Activated CD4-positive, alpha-beta T cell treated with anti-CD3 and anti-CD28 coated beads for 24 hours (primary cell): ENCODE data around the gene TEKT1.
A peak's percentile ranks its signal among the peaks of the same experiment; 100 is the strongest.
"Not testable (repeated sequence)": the region's sequence is repeated elsewhere in the genome, so short reads cannot be mapped to it uniquely, and the experiment has no call there.

Experiments
- DNase-seq, 2 donors: peaks; one replicate each; pipeline ENCODE4 v3.0.0-alpha.2; 2020; ENCODE audit warnings: low read depth in 2 of 2

TEKT1 gene

DNA sequence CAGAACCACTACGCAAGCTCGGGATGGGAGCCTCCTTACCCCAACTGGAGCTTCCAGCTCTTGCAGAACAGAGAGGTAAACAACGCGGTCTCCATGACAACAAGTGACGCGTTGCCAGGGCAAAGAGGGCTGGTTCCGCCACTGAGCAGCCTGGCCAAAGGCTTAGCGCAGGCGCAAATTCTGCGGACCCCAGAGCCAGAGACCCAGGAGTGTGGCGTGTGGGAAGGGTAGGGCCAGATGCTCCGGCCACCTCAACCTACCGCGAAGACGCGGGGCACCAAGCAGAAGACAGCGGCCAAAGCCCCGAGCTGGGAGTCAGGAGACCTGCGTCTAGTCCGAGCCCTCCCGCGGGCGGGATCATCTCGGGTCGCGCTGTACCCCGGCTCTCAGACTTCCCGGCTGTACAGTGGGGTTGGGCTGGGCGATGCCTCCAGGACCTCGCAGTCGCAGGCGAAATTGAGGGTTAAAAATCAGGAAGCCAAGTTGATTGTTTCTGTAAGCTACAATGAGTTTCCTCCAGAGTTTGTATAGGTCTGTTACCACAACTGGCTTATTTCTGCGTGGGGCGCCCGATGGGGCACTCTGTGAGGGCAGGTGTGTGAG, at the start of gene TEKT1:
Gene TEKT1, minus strand, starts transcription at position 69 of the 603 bp plus-strand sequence. CDS start 1,353 bp downstream, outside the sequence.
- peak; percentile 32 to 50 for DNase-seq

- DNase-seq = not testable (repeated sequence)
Observed at GRCh38 chr17:6879221-6879975, 47.9 kb upstream of the TEKT1 start.

- DNase-seq = not testable (repeated sequence)
Observed at GRCh38 chr17:6875276-6875675, 43.7 kb upstream of the TEKT1 start.

GRCh38 chr17:6872936-6873335, 41.4 kb upstream of the TEKT1 start:
- DNase-seq = no peak

GRCh38 chr17:6870841-6871240, 39.3 kb upstream of the TEKT1 start:
- no peak for DNase-seq

DNA sequence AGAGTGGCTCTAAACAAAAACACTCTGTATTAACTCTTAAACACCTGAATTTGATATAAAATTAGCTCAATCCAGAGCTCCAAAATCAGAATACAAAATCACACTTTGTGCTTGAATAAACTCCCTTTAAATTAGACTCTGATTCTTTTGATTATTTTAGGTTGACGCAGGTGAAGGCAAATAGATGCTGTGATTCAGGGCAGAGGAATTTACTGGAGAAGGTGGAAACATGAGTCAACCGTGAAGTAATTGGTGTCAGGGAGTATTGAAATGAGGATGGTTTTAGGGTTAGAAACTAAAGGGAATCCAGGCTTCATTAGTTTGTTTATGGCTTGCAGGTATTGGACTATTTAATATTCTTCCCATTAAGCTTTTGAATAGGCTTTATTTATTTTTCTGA, 37.1 kb upstream of the TEKT1 start:
- DNase-seq = no peak

DNA sequence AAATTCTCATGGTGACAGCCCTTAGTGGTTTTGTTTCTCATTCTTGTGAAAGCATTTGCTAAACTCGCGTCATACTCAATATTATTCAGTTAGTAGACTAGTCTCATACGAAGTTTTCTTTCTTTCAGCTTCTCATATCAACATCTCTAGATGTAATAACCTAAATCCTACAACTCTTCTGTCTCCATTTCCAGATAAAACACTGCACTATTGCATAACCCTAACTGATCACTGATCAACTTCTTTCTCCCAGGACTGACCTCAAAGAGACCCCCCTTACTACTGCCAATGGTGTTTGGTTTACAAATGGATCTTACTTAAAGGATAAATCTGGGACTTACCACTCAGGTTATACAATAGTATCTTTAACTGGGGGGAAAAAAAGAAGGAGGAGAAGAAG, 36.3 kb upstream of the TEKT1 start:
- DNase-seq = no peak

GRCh38 chr17:6862825-6863224, 31.3 kb upstream of the TEKT1 start:
- DNase-seq = no peak

GRCh38 chr17:6862122-6862521, 30.6 kb upstream of the TEKT1 start:
- DNase-seq = no peak

GRCh38 chr17:6857904-6858303, 26.4 kb upstream of the TEKT1 start:
- DNase-seq = no peak

DNA sequence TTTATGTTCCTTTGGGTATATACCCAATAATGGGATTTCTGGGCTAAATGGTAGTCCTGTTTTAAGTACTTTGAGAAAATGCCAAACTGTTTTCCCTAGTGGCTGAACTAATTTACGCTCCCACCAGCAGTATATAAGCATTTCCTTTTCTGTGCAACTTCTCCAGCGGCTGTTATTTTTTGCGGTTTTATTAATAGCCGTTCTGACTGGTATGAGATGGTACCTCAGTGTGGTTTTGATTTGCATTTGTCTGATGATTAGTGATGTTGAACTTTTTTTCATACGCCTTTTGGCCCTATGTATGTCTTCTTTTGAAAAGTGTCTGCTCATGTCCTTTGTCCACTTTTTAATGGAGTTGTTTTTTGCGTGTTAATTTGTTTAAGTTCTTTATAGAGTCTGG, 25.8 kb upstream of the TEKT1 start:
- DNase-seq = no peak

- no peak for DNase-seq
Observed at GRCh38 chr17:6856051-6856450, 24.5 kb upstream of the TEKT1 start.

DNA sequence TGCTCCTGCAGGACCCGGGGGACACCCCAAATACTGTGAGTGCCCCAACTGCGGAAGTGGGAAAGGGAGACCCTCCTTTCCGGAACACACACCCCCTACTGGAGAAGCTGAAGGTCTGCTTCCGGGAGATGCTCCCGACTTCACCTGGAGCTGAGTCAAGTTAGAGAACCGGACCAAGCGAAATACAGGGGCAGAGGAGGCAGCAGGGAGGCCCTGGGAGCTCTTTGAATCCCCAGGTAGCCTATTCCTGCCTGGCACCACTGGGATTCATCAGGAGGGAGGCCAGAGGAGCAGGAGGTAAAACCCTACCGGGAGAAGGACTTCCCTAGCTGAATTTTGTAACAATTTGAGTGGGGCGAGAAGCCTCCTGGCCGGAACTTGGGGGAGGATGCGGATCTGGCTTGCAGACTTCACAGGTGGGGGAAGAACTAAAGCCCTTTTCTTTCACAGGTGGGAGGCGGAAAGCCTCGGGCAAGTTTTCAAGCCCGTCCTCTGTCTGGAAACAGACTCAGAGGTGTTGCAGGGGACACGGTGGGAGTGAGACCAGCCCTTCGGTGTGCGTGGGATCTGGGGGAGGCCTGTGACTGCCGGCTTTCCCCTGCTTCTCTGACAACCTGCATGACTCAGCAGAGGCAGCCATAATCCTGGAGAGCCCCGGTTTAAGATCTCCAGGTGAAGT, 22.4 kb upstream of the TEKT1 start:
- no peak for DNase-seq

- DNase-seq = not testable (repeated sequence)
Observed at GRCh38 chr17:6848545-6849179, 17.1 kb upstream of the TEKT1 start.

DNA sequence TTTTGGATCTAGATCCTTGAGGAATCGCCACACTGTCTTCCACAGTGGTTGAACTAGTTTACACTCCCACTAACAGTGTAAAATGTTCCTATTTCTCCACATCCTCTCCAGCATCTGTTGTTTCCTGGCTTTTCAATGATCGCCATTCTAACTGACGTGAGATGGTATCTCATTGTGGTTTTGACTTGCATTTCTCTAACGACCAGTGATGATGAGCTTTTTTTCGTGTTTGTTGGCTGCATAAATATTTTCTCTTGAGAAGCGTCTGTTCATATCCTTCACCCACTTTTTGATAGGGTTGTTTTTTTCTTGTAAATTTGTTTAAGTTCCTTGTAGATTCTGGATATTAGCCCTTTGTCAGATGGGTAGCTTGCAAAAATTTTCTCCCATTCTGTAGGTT, 14.6 kb upstream of the TEKT1 start:
- DNase-seq = not testable (repeated sequence)

DNA sequence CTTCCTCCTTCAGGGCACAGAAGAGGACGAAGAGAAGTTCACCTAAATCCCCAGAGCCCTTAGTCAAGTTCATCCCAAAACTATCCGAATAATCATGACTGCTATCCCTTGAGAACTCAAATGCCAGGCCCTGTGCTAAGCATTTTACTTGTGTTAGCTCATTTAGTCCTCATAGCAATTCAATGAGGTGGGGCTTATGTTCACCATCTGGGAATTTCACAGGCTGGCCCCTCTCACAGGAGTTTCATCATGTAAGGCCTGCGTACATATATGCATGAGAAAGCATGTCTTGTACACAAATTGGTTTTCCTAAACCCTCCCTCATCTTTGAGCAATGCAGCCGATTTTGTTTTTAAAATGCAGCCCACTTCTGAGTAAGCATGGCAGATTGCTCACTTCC, 12.9 kb upstream of the TEKT1 start:
- not testable (repeated sequence) for DNase-seq

GRCh38 chr17:6843241-6843880, 11.8 kb upstream of the TEKT1 start:
- no peak for DNase-seq

DNA sequence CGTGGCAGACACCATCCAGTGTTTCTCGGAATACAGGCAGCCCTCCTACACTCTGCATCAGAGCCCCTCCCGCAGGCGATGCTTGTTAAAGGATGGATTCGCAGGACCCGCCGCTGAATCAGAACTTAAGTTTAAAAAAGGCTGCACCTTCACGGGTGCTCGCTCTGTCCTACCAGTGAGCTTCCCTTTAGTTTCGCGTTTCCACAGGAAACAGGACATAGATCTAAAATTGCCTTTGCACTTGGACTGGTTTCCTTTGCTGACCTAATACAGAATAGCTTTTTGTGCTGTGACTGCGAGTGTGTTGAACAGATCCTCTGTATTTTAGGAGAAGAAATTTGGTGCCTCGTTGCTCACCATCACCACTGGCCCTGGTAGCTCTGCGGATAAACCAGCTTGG, 10.2 kb upstream of the TEKT1 start:
- not testable (repeated sequence) for DNase-seq

GRCh38 chr17:6830383-6830986, 1.0 kb downstream of the TEKT1 start:
- no peak for DNase-seq

DNA sequence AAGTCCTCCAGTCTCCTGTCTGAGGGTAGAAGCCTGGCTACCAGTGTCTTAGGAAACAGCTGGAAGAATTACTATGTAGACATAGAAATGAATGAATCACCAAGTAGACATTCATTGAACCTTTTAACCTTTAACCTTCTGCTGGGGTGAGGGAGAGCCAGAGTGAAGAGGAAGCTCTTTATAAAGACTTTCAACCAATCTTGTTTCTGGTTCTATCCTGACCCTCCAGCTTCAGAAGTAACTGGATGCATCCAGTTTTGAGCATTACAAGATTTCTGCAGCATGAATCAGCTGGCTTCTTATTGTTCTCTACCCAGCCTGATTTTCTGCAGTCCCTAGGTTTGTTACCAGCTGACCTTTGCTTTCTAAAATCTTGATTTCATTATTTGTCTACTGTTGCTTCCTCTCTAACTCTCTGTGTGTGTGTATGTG, 8.5 kb downstream of the TEKT1 start:
- DNase-seq = no peak

DNA sequence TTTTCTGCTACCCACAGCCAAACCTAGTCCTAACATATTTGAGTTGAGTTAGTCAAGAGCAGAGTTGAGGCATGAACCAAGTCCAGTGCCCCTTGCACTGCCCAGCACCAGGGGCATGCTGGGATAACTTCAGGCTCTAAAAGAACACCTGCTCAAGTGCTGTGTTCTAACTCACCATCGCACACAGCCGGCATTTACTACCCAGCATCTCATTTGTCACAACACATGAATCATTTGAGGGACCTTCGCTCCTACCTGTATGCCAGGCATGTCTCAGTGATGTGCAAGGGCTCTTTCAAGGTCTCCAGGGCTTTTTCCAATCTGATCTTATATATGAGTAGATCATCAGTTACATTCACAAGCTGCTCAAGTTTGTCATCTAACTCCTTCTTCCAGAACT, 12.6 kb downstream of the TEKT1 start:
- DNase-seq = no peak
